Measurements from ENCODE around the gene PARVA.
A peak's percentile ranks its signal among the peaks of the same experiment; 100 is the strongest.

PARVA gene

DNA sequence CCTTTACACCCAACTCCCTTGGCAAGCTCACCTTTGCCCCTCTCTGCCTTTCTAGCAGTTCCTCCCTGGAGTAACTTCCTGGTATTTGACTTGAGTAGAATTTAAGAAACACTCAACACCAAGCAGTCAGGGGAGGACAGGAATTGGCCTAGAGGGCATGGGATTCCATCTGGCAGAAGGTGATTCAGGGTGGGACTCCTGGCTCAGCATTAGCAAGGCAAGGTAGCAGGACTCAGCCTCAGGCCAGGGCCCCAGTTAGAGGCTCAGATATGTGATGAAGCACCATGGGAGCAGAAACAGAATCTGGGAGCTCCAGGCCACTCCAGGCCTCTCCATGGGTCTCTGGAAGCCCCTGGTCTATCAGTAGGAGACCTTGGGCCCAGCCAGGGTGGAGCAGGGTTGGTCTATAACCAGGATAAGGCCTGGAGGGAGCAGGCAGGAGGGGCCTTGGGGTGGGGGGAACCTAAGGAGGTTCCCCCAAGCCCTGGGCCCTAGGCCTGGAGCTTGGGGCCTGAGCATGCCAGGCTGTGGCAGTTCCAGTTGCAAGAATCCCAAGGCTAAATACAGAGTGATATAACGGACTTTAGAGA is 148.2 kb downstream of the PARVA start:
- no peak for DNase-seq (ENCODE audit: low read depth, low spot score)

DNA sequence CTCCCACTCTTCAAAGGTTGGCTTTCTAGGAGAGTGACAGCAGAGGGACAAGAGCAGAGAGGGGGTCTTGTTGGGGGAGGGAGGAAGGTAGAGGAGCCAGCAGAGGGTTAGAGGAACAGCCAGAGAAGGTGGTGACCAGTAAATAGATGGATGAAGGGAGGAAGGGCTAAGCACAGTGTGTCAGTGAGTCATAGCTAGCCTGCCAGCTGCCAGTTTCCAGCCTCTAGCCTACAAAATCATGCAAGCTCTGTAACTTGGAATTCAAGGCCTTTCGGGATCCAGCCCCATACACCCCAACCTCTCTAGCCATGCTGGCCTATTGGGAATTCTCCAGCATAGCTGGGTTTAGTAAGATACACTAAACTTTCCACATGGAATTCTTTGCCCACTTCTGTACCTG is 149.4 kb downstream of the PARVA start:
- DNase-seq (ENCODE audit: low read depth, low spot score), result no peak

DNA sequence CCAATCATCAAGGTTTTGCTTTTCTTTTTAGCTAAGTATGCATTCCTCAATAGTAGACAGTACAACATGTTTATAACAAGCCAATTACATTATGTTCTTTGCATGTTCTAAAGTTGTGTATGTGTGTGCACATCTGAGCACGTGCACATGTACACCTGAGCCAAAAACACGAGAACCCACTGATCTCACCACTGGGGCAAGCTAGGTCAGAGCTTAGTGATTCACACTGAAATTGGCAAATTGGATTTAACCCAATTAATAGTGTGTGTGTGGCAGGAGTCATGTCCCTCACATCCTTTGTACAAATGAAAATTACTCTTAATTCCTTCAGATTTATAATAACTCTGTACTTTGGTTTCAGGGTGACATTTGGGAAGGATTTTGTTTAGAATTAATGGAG is 151.1 kb downstream of the PARVA start:
- no peak for DNase-seq (ENCODE audit: low read depth, low spot score)

DNA sequence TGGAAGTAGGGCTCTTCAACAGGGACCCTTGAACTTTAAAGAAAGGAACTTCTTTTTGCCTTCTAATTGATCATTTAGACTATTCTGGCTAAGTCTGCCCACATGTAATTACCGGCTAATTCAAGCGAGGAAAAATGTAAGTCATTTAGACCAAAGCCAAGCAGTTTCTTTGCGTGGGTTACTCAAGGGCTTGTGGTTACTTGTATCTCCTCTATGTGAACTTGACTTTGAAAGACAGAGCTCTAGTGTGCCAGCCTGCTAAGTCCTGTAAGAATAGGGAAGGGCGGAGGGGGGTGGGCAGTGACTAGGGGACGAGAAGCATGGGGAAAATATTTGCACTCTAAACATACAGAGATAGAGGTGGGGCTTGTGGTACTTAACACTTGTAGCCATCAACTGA is 151.7 kb downstream of the PARVA start:
- no peak for DNase-seq (ENCODE audit: low read depth, low spot score)

GRCh38 chr11:12529793-12530192 is 152.4 kb downstream of the PARVA start:
- no peak for DNase-seq (ENCODE audit: low read depth, low spot score)

- DNase-seq (ENCODE audit: low read depth, low spot score), result no peak
These were observed 153.6 kb downstream of the PARVA start for GRCh38 chr11:12531020-12531419.

- no peak for DNase-seq (ENCODE audit: low read depth, low spot score)
These were observed 154.3 kb downstream of the PARVA start for GRCh38 chr11:12531681-12532080.

GRCh38 chr11:12532580-12532979 is 155.2 kb downstream of the PARVA start:
- no peak for DNase-seq (ENCODE audit: low read depth, low spot score)

- DNase-seq (ENCODE audit: low read depth, low spot score), result no peak
These were observed 157.2 kb downstream of the PARVA start for GRCh38 chr11:12534549-12534948.

GRCh38 chr11:12535321-12535720 is 157.9 kb downstream of the PARVA start:
- no peak for DNase-seq (ENCODE audit: low read depth, low spot score)

DNA sequence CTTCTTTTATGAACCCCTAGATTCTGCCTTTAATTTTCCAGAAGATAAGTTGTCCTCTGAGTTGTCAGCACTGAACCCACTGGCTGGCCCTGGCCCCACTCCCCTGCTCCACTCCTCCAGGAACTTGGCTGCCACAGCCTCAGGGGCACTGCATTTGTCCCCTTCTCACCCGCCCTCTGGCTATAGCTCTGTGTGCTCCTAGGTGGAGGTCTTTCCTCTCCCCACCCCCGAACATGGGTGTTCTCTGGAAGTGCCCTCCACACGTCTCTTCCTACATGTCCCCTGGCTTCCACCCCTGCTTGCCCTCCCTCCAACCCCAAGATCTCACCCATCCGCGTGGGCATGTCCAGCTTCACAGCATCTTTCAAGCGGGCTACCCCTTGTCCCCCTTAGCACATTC is 159.2 kb downstream of the PARVA start:
- no peak for DNase-seq (ENCODE audit: low read depth, low spot score)

- DNase-seq (ENCODE audit: low read depth, low spot score), result no peak
These were observed 160.5 kb downstream of the PARVA start for GRCh38 chr11:12537778-12538401.

GRCh38 chr11:12538889-12539421 is 161.6 kb downstream of the PARVA start:
- DNase-seq (ENCODE audit: low read depth, low spot score), result no peak

DNA sequence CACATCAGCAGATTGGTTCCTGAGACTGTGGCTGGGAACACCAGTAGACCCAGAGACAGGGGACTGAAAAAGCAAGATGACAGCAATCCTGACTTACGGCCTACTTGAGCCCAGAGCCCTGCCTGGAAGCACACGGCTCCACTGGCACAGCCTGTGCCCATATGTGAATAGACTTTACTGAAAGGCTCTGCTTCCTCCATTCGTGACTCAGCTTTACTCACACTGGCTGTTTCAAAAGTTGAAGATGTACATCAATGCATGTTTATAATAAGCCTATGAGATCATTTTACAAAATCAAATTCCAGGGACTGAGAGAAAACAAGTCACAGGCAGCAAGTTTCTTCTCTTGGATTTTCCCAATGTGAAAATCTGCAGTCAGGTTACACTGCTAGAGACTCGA is 162.2 kb downstream of the PARVA start:
- DNase-seq (ENCODE audit: low read depth, low spot score), result peak; percentile 51

DNA sequence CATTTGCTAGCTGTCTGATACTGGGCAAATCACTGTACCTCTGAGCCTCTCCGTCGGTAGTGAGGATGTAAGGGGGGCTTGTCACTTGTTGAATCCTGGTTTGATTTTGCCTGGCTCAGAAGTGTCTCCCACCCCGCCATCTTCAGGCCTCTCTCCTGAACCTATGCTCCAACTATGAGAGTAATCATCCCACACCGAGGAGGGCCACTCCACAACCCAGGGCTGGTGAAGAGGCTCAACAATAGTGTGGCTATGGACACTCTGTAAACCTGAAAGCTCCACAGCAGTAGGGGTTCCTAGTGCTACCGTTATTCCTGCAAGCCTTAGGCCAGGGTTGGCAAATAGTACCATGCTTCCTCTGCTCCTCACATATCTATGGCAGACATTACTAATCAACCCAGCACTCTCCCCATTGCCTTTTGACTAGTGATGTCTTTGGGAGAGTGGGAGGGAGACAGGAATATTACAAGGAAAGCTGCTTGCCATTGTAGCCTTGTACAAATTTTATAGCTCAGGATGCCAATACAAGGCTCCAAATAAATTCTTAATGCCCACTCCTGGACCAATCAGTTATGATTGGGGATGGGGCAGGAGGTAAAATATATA is 162.8 kb downstream of the PARVA start:
- DNase-seq (ENCODE audit: low read depth, low spot score), result no peak

- DNase-seq (ENCODE audit: low read depth, low spot score), result no peak
These were observed 163.7 kb downstream of the PARVA start for GRCh38 chr11:12540913-12541582.

GRCh38 chr11:12541583-12542151 is 164.3 kb downstream of the PARVA start:
- DNase-seq (ENCODE audit: low read depth, low spot score), result no peak

- DNase-seq (ENCODE audit: low read depth, low spot score), result no peak
These were observed 165.0 kb downstream of the PARVA start for GRCh38 chr11:12542186-12542935.

- DNase-seq (ENCODE audit: low read depth, low spot score), result no peak
These were observed 166.4 kb downstream of the PARVA start for GRCh38 chr11:12543596-12544415.

- no peak for DNase-seq (ENCODE audit: low read depth, low spot score)
These were observed 167.8 kb downstream of the PARVA start for GRCh38 chr11:12544986-12545775.

Data from brain pericyte (primary cell).